Limb (tissue), 2 donors: Measurements from ENCODE around the gene HPSE.

ENCODE experiments used
- DNase-seq, 2 donors: peaks; one replicate each; pipeline ENCODE4 v3.0.0-alpha.2; 2016; ENCODE audit errors: extremely low spot score in 2 of 2

HPSE gene

DNA sequence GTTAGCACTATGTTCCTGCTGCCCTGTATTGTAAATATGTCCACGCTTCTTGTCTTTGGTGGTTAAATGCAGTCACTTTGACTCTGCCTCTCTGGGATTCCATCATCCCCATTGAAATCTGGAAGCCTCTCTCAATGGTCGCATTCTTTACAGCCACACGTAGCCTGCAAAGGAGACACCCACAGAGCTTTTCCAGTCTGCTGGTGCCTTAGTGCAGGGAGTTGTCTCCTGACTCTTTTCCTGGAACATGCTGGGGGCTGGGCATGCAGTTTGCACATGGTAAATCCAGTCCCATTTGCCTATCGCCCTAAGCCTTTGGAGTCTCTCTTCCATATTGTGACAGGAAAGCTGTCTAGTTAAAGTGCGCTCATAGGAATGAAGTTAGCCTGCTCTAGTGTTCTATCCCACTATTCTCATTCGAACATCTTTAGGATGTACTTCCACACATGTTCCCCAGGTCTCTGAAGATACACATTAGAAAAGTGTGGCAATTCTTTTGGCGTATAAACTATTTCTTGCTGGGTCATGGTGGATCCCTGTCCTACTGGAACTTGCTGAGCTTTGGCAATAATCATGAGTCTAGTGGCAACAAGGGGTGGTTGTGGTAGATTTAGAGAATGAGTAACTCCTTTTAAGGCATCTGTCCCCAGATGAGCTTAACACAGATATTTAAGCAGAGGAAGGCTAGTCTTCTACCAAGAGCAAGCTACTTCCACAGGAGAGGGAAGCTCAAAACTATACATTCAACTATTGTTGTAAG is 83.8 kb downstream of the HPSE start:
- no peak for DNase-seq

DNA sequence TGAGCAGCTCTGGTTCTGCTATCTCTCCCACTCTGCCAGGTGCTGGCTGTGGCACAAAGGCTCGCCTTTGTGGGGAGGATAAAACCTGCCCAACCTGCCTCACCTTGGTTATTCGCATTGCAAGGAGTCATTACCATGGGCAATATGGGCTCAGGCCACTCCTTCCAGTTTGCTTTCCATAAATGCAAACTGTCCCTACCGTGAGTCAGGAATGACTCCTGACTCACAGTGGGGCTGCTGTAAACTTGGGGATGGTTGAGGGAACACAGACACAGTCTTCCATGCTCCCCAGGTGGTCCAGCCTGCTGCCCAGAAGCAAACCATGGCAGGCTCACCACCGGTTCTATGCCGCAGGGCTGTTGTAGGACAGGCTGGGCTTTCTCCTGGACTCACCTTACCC is 86.2 kb downstream of the HPSE start:
- no peak for DNase-seq

DNA sequence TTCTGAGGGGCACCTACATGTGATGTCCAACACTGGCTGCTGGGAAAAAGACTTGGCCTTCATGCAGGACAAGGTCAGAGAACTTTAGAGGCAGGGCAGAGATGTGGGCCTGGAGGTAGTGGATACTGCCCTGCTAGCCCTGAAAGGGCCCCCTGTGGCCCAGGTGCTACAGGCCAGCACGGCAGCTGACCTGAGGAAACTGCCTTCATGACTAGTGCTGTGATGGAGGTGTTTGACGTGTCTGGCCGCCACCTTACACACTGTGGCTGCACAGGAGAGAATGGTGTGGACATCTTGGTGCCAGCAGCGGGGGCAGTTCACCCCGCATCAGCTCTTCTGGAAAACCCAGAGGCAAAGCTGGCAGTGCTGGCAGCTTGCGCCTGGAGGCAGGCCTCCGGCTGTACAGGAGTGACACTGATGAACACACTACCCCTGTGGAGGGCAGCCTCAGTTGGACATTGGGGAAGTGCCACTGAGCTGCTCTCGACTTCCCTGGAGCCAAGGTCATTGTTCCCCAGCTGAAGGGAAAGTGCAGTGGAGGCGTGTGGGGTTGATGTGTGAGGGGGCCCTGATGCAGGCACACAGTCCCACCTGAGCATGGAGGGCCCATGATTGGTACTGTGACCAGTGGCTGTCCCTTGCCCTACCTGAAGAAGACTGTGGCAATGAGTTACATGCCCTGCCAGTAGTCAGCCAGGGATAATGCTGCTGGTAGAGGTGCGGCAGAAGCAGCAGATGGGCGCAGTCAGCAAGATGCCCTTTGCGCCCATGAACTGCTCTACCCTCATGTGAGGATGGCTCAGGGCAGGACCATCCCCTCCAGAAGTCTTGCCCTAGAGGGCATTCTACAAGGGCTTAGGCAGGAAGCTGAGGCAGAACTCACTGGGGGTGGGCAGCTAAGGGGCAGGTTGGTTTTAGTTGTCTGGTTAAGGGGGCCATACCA is 87.0 kb downstream of the HPSE start:
- DNase-seq, result no peak
